ENCODE results near the gene VWA3A. TPM values are rescaled to one million over a fixed set of nuclear protein-coding genes. Genes with fewer than 3 reads are reported as not detected.
A peak's percentile ranks its signal among the peaks of the same experiment; 100 is the strongest.

Gene VWA3A
- total RNA-seq, 1 experiment from 2014 or later: not detected

DNA sequence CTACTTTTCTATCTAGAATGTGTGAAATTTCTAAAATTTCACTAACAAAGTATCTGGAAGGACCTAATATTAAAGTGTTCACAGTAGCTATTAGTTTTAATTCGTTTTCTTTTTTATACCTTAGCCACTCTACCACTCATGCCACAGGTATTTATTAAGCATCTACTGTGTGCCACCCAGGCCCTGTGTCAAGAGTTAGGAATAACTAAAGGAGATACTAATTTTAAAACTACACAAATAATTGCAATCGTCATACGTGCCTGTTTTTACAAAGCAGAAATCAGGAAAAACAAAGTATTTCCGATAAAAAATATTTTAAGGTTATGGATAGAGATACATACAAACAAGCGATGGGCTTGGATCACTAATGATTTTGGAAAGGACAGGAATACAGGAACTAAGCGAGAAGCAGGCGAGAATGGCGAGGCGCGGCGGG is 113.3 kb downstream of the VWA3A start:
- peak overlapping the region; percentile 28 for H2AFZ ChIP-seq (ENCODE audit: low read depth, low read length, poor library complexity, severe bottlenecking)
- H3K27ac ChIP-seq (ENCODE audit: low read depth, low read length): peak overlapping the region; percentile 85
- POLR2A ChIA-PET: interaction anchor here (1.3 kb wide), 1 partner anchor 14 kb away, joined by 4 read pairs; no protein-coding TSS in a partner anchor
- peaks cover 16 to 25% of the 10 kb centered on the region in 2 experiments for H3K4me1 ChIP-seq (ENCODE audit: control insufficient read depth in 1 of 2, insufficient read depth in 2 of 2, low read length in 2 of 2)
- peaks cover 42% of the 10 kb centered on the region for H3K79me2 ChIP-seq (ENCODE audit: insufficient read depth, low read length)
- peak overlapping the region; percentile 90 for H3K9ac ChIP-seq (ENCODE audit: low read length)
- ATAC-seq (no peak), DNase-seq (ENCODE audit: low read depth, low spot score) (no peak)
- H3K4me3 ChIP-seq (replicated peaks in 1 of 2; ENCODE audit: low read depth in 1 of 2, low read length in 2 of 2): peak overlapping the region; percentile 42 to 94
- H3K36me3 ChIP-seq (ENCODE audit: control insufficient read depth in 1 of 2, insufficient read depth in 2 of 2, low read length in 2 of 2): peaks cover 0 to 1% of the 10 kb centered on the region in 2 experiments; a peak in 1 of 4 replicates
- TSS peak; percentile 99 for BruUV-seq (replicated peaks)
- H3K9me2 ChIP-seq (ENCODE audit: insufficient read depth): no peaks in the 10 kb centered on the region
- H4K20me1 ChIP-seq (ENCODE audit: insufficient read depth): no peaks in the 10 kb centered on the region
- TF ChIP-seq, protein P1, sequence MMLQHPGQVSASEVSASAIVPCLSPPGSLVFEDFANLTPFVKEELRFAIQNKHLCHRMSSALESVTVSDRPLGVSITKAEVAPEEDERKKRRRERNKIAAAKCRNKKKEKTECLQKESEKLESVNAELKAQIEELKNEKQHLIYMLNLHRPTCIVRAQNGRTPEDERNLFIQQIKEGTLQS (IDR thresholded peaks at IDR 0.05): no peak
- peak; percentile 61; the same call in 1 of the 2 replicates for TF ChIP-seq SRF (IDR thresholded peaks at IDR 0.05; ENCODE audit: low read depth)
- TF ChIP-seq, protein P2, sequence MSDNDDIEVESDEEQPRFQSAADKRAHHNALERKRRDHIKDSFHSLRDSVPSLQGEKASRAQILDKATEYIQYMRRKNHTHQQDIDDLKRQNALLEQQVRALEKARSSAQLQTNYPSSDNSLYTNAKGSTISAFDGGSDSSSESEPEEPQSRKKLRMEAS (IDR thresholded peaks at IDR 0.05): no peak
- CTCF ChIA-PET: interaction anchor here (1.0 kb wide), 1 partner anchor 93 kb away, joined by 8 read pairs; no protein-coding TSS in a partner anchor
- peak overlapping the region; percentile 93 for H3K4me2 ChIP-seq (ENCODE audit: low read length)
- RAD21 ChIA-PET (ENCODE audit: low non-redundant PET in 1 of 2, low total read pairs in 2 of 2, uncharacterized antibody in 2 of 2, unreplicated experiment in 2 of 2): interaction anchor here (0.9 to 1.0 kb wide), 2 partner anchors 14 to 95 kb away, joined by 3 read pairs; no protein-coding TSS in a partner anchor
- no peaks in the 10 kb centered on the region; a peak in 1 of 4 replicates for H3K9me3 ChIP-seq (ENCODE audit: control insufficient read depth in 1 of 2, insufficient read depth in 1 of 2, low read depth in 1 of 2, low read length in 2 of 2)
- intact Hi-C loops (cut with micrococcal nuclease): loop anchor here (1.0 to 2.0 kb wide), 2 partner anchors 27 to 92 kb away; partner anchors contain the start of gene POLR3E
- no peaks in the 10 kb centered on the region for H3K27me3 ChIP-seq (ENCODE audit: insufficient read depth, low read length)

DNA sequence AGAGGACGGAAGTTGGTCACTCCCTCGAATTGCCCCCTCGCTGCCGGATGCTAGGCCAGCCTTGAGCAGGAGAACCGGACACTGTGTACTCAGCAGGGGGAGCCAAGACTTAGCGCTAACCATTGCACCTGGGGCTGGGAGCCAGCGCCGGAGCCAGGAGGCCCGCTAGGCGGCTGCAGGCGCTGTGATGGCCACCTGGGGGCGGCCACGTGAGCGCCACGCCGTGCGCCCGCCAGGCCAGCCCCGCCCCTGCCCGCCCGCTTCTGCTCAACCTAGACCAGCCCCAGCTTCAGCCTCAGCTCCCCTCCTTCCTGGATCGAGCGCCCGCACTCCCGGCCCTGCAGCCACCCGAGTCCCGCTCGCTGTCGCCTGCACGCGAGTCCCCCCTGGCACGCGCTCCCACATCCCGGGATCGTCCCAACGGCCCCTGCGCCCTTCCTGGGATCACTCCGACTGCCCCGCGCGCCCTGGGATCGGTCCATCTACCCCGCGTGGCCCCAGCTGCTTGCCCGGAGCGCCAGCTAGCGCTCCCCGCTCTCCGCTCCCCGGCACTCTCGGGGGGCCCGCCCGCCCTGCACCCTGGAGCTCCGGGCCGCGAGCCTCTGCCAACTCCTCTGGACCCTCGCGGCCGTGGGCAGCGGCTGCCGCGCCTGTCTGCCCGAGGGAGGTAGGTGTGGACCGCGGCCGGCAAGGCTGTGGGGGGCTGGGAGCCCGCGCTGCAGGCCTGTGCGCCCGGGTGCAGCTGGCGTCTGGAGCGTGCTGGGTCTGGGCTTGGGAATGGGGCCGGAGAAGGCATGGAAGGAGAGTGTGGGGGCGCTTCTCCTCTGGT is 113.9 kb downstream of the VWA3A start, which contains the start of gene EEF2K:
Gene EEF2K, plus strand, starts transcription at position 266 of the 829 bp plus-strand sequence. CDS start 19,452 bp downstream, outside the sequence.
- H3K9me2 ChIP-seq (ENCODE audit: insufficient read depth): no peaks in the 10 kb centered on the region
- H3K4me2 ChIP-seq (ENCODE audit: low read length): peak within 1 kb of the TSS; percentile 93
- peaks cover 48% of the 10 kb centered on the region for H3K79me2 ChIP-seq (ENCODE audit: insufficient read depth, low read length)
- no TSS peak for BruUV-seq (replicated peaks)
- ChIA-PET RAD21 (ENCODE audit: low non-redundant PET in 1 of 2, low total read pairs in 2 of 2, uncharacterized antibody in 2 of 2, unreplicated experiment in 2 of 2) (interaction anchor here (0.9 to 1.0 kb wide), 2 partner anchors 15 to 94 kb away, joined by 3 read pairs; no protein-coding TSS in a partner anchor), POLR2A (no interaction called here), CTCF (interaction anchor here (0.7 to 1.0 kb wide), 2 partner anchors 92 to 94 kb away, joined by 3 to 8 read pairs; no protein-coding TSS in a partner anchor)
- no peaks in the 10 kb centered on the region; a peak in 1 of 4 replicates for H3K9me3 ChIP-seq (ENCODE audit: control insufficient read depth in 1 of 2, insufficient read depth in 1 of 2, low read depth in 1 of 2, low read length in 2 of 2)
- peak; percentile 91 for ATAC-seq
- intact Hi-C loops (cut with micrococcal nuclease): loop anchor here (1.0 to 2.0 kb wide), 2 partner anchors 27 to 91 kb away; partner anchors contain the start of gene POLR3E
- H3K4me1 ChIP-seq (ENCODE audit: control insufficient read depth in 1 of 2, insufficient read depth in 2 of 2, low read length in 2 of 2): peaks cover 16 to 25% of the 10 kb centered on the region in 2 experiments
- peak within 1 kb of the TSS; percentile 85 for H3K27ac ChIP-seq (ENCODE audit: low read depth, low read length)
- peak within 1 kb of the TSS; percentile 90 for H3K9ac ChIP-seq (ENCODE audit: low read length)
- no peaks in the 10 kb centered on the region for H4K20me1 ChIP-seq (ENCODE audit: insufficient read depth)
- H3K4me3 ChIP-seq (replicated peaks in 1 of 2; ENCODE audit: low read depth in 1 of 2, low read length in 2 of 2): peak within 1 kb of the TSS; percentile 84 to 94
- H3K36me3 ChIP-seq (ENCODE audit: control insufficient read depth in 1 of 2, insufficient read depth in 2 of 2, low read length in 2 of 2): peaks cover 0 to 7% of the 10 kb centered on the region in 2 experiments; a peak in 1 of 4 replicates
- H2AFZ ChIP-seq (ENCODE audit: low read depth, low read length, poor library complexity, severe bottlenecking): peak within 1 kb of the TSS; percentile 28
- H3K27me3 ChIP-seq (ENCODE audit: insufficient read depth, low read length): no peaks in the 10 kb centered on the region
- DNase-seq (ENCODE audit: low read depth, low spot score): peak; percentile 95
- TF ChIP-seq TCF7L2 (IDR thresholded peaks at IDR 0.05; ENCODE audit: borderline replicate concordance, extremely low read depth, insufficient read depth, insufficient read length) (peak; percentile 76), CBX3 (IDR thresholded peaks at IDR 0.05; ENCODE audit: low read depth) (peak; percentile 91), ZFX (IDR thresholded peaks at IDR 0.05) (peak; percentile 72), EZH2 (IDR thresholded peaks at IDR 0.05) (no peak), SP1 (IDR thresholded peaks at IDR 0.05; ENCODE audit: low read depth) (peak; percentile 65), POLR2A (IDR thresholded peaks at IDR 0.05; ENCODE audit: borderline replicate concordance, extremely low read depth, insufficient read depth, insufficient read length) (no peak), ELF1 (IDR thresholded peaks at IDR 0.05; ENCODE audit: borderline replicate concordance, low read depth) (no peak), SRF (IDR thresholded peaks at IDR 0.05; ENCODE audit: low read depth) (no peak; the same call in 1 of the 2 replicates), EGR1 (IDR thresholded peaks at IDR 0.05; ENCODE audit: low read depth) (no peak; the same call in 1 of the 2 replicates), RAD21 (IDR thresholded peaks at IDR 0.05; ENCODE audit: low read depth) (peak; percentile 80), CEBPB (IDR thresholded peaks at IDR 0.05; ENCODE audit: low read depth) (no peak; the same call in 1 of the 2 replicates), EZH2phosphoT487 (IDR thresholded peaks at IDR 0.05; ENCODE audit: borderline replicate concordance) (no peak)
- TF ChIP-seq, protein P2 (IDR thresholded peaks at IDR 0.05): peak; percentile 97
- TF ChIP-seq, protein P1 (IDR thresholded peaks at IDR 0.05): no peak

Measured in HCT116 (cell line).